ENCODE data around the gene LMBR1L.
"Not testable (repeated sequence)": the region's sequence is repeated elsewhere in the genome, so short reads cannot be mapped to it uniquely, and the experiment has no call there.

Gene LMBR1L

DNA sequence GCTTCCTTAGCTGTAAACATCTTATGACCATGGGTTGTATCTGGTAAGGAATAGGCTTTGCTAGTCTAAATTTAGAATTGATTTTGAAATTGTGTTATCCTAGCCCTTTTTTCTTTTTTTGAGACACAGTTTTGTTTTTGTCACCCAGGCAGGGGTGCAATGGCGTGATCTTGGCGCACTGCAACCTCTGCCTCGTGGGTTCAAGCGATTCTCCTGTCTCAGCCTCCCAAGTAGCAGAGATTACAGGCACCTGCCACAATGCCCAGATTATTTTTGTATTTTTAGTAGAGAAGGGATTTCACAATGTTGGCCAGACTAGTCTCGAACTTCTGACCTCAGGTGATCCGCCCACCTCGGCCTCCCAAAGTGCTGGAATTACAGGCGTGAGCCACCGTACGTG, 22.9 kb upstream of the LMBR1L start:
- no peaks in the 10 kb centered on the region for H3K9me3 ChIP-seq (ENCODE audit: control insufficient read depth in 5 of 5, low read length in 5 of 5)
- H3K4me3 ChIP-seq (ENCODE audit: low read depth in 1 of 5, low read length in 5 of 5): no peak overlapping the region
- H3K9ac ChIP-seq (ENCODE audit: low read length in 5 of 5): no peak overlapping the region
- no peak overlapping the region for H3K27ac ChIP-seq (ENCODE audit: low read depth, low read length)
- H3K27me3 ChIP-seq (ENCODE audit: control insufficient read depth in 5 of 5, insufficient read depth in 4 of 5, low read length in 5 of 5): no peaks in the 10 kb centered on the region
- peaks cover 3 to 14% (median 10%) of the 10 kb centered on the region in 5 donors for H3K36me3 ChIP-seq (ENCODE audit: control insufficient read depth in 5 of 5, insufficient read depth in 5 of 5, low read length in 5 of 5)
- H3K4me1 ChIP-seq (ENCODE audit: control insufficient read depth in 5 of 5, insufficient read depth in 5 of 5, low read length in 5 of 5): peaks cover 7 to 31% (median 23%) of the 10 kb centered on the region in 5 donors

- H3K27ac ChIP-seq (ENCODE audit: low read depth, low read length): no peak overlapping the region
- no peak overlapping the region for H3K9ac ChIP-seq (ENCODE audit: low read length in 5 of 5)
Measured at GRCh38 chr12:49133014-49133413, 22.4 kb upstream of the LMBR1L start.

DNA sequence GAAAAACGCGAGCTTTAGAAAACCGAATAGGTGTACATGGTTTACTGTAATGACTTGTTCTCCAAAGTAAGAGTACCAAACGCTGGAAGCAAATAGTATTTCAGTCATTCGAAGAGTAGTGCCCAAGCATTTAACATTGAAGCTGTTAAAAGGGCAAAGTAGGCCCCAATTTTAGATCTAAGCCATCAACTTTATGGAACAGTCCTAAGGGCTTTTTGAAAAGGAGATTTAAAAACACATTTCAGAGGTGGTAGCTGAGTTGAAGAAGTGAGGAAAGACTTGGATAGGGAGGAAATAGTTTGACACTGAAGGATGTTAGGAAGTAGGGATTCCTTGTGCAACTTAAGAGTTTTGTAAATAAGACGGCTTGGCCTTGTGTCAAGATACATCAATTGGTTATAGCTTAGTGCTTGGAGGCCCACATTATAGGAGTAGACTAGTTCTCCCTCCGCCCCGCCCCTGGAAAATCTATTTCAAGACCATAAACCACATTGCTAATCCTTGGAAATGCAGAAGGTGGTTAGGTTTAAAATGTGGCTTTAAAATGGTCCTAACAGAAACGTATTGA, 21.3 kb upstream of the LMBR1L start:
- Histone ChIP-seq H3K4me1 (ENCODE audit: control insufficient read depth in 5 of 5, insufficient read depth in 5 of 5, low read length in 5 of 5) (peaks cover 7 to 31% (median 23%) of the 10 kb centered on the region in 5 donors), H3K9me3 (ENCODE audit: control insufficient read depth in 5 of 5, low read length in 5 of 5) (no peaks in the 10 kb centered on the region), H3K27me3 (ENCODE audit: control insufficient read depth in 5 of 5, insufficient read depth in 4 of 5, low read length in 5 of 5) (no peaks in the 10 kb centered on the region), H3K4me3 (ENCODE audit: low read depth in 1 of 5, low read length in 5 of 5) (peak overlapping the region; percentile 65 to 99 (median 78)), H3K9ac (ENCODE audit: low read length in 5 of 5) (peak overlapping the region; percentile 1 to 82 (median 59)), H3K27ac (ENCODE audit: low read depth, low read length) (peak overlapping the region; percentile 96), H3K36me3 (ENCODE audit: control insufficient read depth in 5 of 5, insufficient read depth in 5 of 5, low read length in 5 of 5) (peaks cover 9 to 27% (median 24%) of the 10 kb centered on the region in 5 donors)

More at GRCh38 chr12:49133014-49133413, 22.4 kb upstream of the LMBR1L start:
- H3K4me1 ChIP-seq (ENCODE audit: control insufficient read depth in 5 of 5, insufficient read depth in 5 of 5, low read length in 5 of 5): peaks cover 7 to 31% (median 23%) of the 10 kb centered on the region in 5 donors
- no peaks in the 10 kb centered on the region for H3K27me3 ChIP-seq (ENCODE audit: control insufficient read depth in 5 of 5, insufficient read depth in 4 of 5, low read length in 5 of 5)
- peaks cover 3 to 17% (median 13%) of the 10 kb centered on the region in 5 donors for H3K36me3 ChIP-seq (ENCODE audit: control insufficient read depth in 5 of 5, insufficient read depth in 5 of 5, low read length in 5 of 5)
- H3K4me3 ChIP-seq (ENCODE audit: low read depth in 1 of 5, low read length in 5 of 5): peak overlapping the region in 1 of 5 donors; percentile 26
- H3K9me3 ChIP-seq (ENCODE audit: control insufficient read depth in 5 of 5, low read length in 5 of 5): no peaks in the 10 kb centered on the region

DNA sequence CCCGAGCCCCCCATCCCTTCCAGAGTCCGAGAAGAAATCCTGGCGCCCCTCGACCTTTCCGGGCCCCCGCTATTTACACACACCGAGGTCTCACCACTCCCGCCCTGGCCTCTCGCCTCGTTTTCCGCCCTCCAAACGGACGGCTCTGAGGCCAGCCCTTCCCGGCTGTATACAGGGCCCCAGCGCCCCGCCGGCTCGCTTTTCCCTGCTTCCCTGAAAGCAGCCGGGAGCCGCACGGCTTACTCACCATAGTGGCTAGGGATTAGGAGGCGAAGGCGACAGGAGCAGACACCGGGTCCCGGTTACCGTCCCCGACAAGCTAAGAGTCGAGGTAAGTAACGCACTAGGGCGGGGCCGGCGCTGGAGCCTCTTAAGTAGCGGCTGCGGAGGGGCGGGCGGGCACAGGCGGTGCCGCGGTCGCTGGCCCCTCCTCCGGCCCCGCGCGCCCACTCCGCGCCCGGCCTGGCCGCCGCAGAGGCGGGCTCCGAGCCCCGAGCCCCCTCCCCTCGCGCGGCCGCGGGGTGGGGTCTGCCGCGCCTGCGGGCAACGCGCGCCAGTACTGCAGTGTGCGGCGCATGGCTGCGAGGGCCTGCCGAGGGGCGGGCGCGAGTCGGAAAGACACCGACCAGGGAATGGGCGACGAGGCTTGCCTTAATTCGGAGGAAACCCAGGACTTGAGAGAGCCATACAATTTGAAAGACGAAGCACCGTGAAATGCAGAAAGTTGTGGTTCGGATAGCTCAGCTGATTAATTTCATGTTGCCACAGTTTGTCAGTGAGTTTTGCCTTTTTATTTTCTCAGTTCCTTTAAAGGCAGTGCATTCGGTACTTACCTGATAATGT, 20.6 kb upstream of the LMBR1L start, which contains the start of gene TUBA1B:
Gene TUBA1B, minus strand, starts transcription at position 345 of the 843 bp plus-strand sequence. Its CDS starts 95 bp downstream, at position 250.
- Histone ChIP-seq H3K4me1 (ENCODE audit: control insufficient read depth in 5 of 5, insufficient read depth in 5 of 5, low read length in 5 of 5) (peaks cover 7 to 31% (median 23%) of the 10 kb centered on the region in 5 donors), H3K36me3 (ENCODE audit: control insufficient read depth in 5 of 5, insufficient read depth in 5 of 5, low read length in 5 of 5) (peaks cover 9 to 29% (median 26%) of the 10 kb centered on the region in 5 donors), H3K9me3 (ENCODE audit: control insufficient read depth in 5 of 5, low read length in 5 of 5) (no peaks in the 10 kb centered on the region), H3K9ac (ENCODE audit: low read length in 5 of 5) (peak within 1 kb of the TSS; percentile 44 to 95 (median 93)), H3K27ac (ENCODE audit: low read depth, low read length) (peak within 1 kb of the TSS; percentile 96), H3K4me3 (ENCODE audit: low read depth in 1 of 5, low read length in 5 of 5) (peak within 1 kb of the TSS; percentile 94 to 99 (median 98)), H3K27me3 (ENCODE audit: control insufficient read depth in 5 of 5, insufficient read depth in 4 of 5, low read length in 5 of 5) (no peaks in the 10 kb centered on the region)

DNA sequence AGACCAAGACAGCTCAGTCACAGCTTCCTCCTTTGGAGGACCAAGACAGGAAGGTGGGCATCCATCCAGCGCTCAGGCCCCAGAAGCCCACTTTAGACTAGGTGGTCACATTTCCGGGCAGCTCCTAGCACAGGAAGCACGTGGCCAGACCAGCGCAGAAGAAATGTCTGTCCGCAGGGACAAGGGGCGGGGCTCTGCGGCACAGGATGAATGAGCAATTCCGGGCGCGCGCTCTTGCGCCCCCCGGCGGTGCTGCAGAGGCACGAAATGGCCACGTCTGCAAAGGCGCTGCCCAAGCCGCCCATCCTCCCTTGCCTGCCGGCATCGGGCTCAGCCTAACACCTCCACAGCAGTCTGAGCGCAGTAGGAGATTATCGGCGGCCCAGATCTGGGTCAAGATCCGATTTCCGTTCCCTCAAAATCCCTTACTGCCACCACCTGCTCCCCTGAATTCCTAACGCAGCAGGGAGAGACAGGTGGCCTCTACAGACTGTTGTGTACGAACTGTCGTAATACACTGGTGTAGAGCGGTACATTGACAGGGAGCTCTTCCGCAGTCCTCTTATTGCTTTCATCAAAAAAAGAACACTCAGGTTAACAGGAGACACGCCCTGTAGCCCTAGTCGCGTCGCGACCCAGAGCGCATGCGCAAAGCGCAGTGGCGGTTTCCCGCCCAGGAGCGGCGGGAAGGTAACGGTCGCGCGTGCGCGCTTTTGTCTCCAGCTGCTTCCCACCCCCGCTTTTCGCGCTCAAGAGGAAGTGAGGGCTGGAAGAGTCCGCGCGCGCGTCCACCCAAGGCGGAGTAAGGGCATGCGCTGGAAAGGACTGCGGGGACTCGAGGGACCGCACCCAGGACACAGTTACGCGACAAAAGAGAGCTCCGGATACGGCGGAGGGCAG, 19.8 kb upstream of the LMBR1L start:
- H3K9ac ChIP-seq (ENCODE audit: low read length in 5 of 5): peak overlapping the region; percentile 44 to 95 (median 93)
- H3K27ac ChIP-seq (ENCODE audit: low read depth, low read length): peak overlapping the region; percentile 96
- no peaks in the 10 kb centered on the region for H3K27me3 ChIP-seq (ENCODE audit: control insufficient read depth in 5 of 5, insufficient read depth in 4 of 5, low read length in 5 of 5)
- H3K4me1 ChIP-seq (ENCODE audit: control insufficient read depth in 5 of 5, insufficient read depth in 5 of 5, low read length in 5 of 5): peaks cover 7 to 31% (median 23%) of the 10 kb centered on the region in 5 donors
- no peaks in the 10 kb centered on the region for H3K9me3 ChIP-seq (ENCODE audit: control insufficient read depth in 5 of 5, low read length in 5 of 5)
- peaks cover 9 to 29% (median 26%) of the 10 kb centered on the region in 5 donors for H3K36me3 ChIP-seq (ENCODE audit: control insufficient read depth in 5 of 5, insufficient read depth in 5 of 5, low read length in 5 of 5)
- H3K4me3 ChIP-seq (ENCODE audit: low read depth in 1 of 5, low read length in 5 of 5): peak overlapping the region; percentile 94 to 99 (median 98)

DNA sequence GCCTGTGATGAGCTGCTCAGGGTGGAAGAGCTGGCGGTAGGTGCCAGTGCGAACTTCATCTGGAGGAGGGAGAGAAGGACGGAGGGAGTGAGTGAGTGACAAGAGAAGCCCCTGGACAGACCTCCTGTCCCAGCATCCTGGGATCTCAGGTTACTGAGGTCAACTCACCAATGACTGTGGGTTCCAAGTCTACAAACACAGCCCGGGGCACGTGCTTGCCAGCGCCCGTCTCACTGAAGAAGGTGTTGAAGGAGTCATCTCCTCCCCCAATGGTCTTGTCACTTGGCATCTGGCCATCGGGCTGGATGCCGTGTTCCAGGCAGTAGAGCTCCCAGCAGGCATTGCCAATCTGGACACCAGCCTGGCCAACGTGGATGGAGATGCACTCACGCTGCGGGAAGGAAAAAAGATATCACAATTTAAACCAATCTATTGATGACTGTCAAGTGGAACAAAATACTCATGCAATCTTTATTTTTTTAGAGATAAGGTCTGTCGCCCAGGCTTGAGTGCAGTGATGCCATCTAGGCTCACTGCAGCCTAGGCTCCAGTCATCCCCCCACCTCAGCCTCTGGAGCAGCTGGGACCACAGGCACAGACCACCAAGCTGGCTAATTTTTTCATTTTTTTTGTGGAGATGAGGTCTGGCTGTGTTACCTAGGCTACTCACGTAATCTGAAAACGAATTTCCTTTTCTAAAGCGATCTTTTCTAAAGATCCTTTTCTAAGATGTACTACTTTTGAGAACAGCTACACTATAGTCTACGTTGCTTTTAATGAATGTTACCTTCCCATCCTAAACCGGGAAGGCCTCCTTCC, 18.9 kb upstream of the LMBR1L start:
- H3K9ac ChIP-seq (ENCODE audit: low read length in 5 of 5): peak overlapping the region in 4 of 5 donors; percentile 41 to 68 (median 58)
- no peaks in the 10 kb centered on the region for H3K9me3 ChIP-seq (ENCODE audit: control insufficient read depth in 5 of 5, low read length in 5 of 5)
- peak overlapping the region; percentile 96 for H3K27ac ChIP-seq (ENCODE audit: low read depth, low read length)
- peak overlapping the region; percentile 76 to 99 (median 98) for H3K4me3 ChIP-seq (ENCODE audit: low read depth in 1 of 5, low read length in 5 of 5)
- H3K27me3 ChIP-seq (ENCODE audit: control insufficient read depth in 5 of 5, insufficient read depth in 4 of 5, low read length in 5 of 5): no peaks in the 10 kb centered on the region
- peaks cover 9 to 29% (median 26%) of the 10 kb centered on the region in 5 donors for H3K36me3 ChIP-seq (ENCODE audit: control insufficient read depth in 5 of 5, insufficient read depth in 5 of 5, low read length in 5 of 5)
- H3K4me1 ChIP-seq (ENCODE audit: control insufficient read depth in 5 of 5, insufficient read depth in 5 of 5, low read length in 5 of 5): peaks cover 7 to 31% (median 23%) of the 10 kb centered on the region in 5 donors

- not testable (repeated sequence) for H3K9me3 ChIP-seq (ENCODE audit: control insufficient read depth in 5 of 5, low read length in 5 of 5)
Measured at GRCh38 chr12:49127971-49128370, 17.3 kb upstream of the LMBR1L start.

GRCh38 chr12:49126852-49127763, 16.5 kb upstream of the LMBR1L start:
- Histone ChIP-seq H3K4me3 (ENCODE audit: low read depth in 1 of 5, low read length in 5 of 5) (no peak overlapping the region), H3K9ac (ENCODE audit: low read length in 5 of 5) (no peak overlapping the region), H3K27me3 (ENCODE audit: control insufficient read depth in 5 of 5, insufficient read depth in 4 of 5, low read length in 5 of 5) (no peaks in the 10 kb centered on the region), H3K4me1 (ENCODE audit: control insufficient read depth in 5 of 5, insufficient read depth in 5 of 5, low read length in 5 of 5) (peaks cover 7 to 24% (median 19%) of the 10 kb centered on the region in 5 donors), H3K36me3 (ENCODE audit: control insufficient read depth in 5 of 5, insufficient read depth in 5 of 5, low read length in 5 of 5) (peaks cover 9 to 29% (median 26%) of the 10 kb centered on the region in 5 donors), H3K27ac (ENCODE audit: low read depth, low read length) (no peak overlapping the region), H3K9me3 (ENCODE audit: control insufficient read depth in 5 of 5, low read length in 5 of 5) (no peaks in the 10 kb centered on the region)

More at GRCh38 chr12:49127971-49128370, 17.3 kb upstream of the LMBR1L start:
- not testable (repeated sequence) for H3K27ac ChIP-seq (ENCODE audit: low read depth, low read length); H3K9ac ChIP-seq (ENCODE audit: low read length in 5 of 5); H3K4me3 ChIP-seq (ENCODE audit: low read depth in 1 of 5, low read length in 5 of 5); H3K27me3 ChIP-seq (ENCODE audit: control insufficient read depth in 5 of 5, insufficient read depth in 4 of 5, low read length in 5 of 5)
- Histone ChIP-seq H3K36me3 (ENCODE audit: control insufficient read depth in 5 of 5, insufficient read depth in 5 of 5, low read length in 5 of 5) (peaks cover 9 to 29% (median 26%) of the 10 kb centered on the region in 5 donors), H3K4me1 (ENCODE audit: control insufficient read depth in 5 of 5, insufficient read depth in 5 of 5, low read length in 5 of 5) (peaks cover 7 to 25% (median 23%) of the 10 kb centered on the region in 5 donors)
